Mesothelial cell of epicardium (in vitro differentiated cells): ENCODE data around the gene DUS4L. TPM values are rescaled to one million over a fixed set of nuclear protein-coding genes. Genes with fewer than 3 reads are reported as not detected.

ENCODE experiments used
- DNase-seq, 2 experiments: peaks; one replicate each; pipeline ENCODE4 v3.0.0; 2021; ENCODE audit warnings: low spot score in 2 of 2; ENCODE audit not compliant: unreplicated experiment in 2 of 2
- H3K27ac Mint-ChIP-seq: 2 replicates; pipeline ENCODE4 v1.8.0; 2021; ENCODE audit warnings: mixed read lengths
- H3K27me3 Mint-ChIP-seq: 2 replicates; pipeline ENCODE4 v1.8.0; 2021; ENCODE audit warnings: low read depth, mixed read lengths
- H3K36me3 Mint-ChIP-seq: 2 replicates; pipeline ENCODE4 v1.8.0; 2021; ENCODE audit warnings: mixed read lengths
- H3K4me1 Mint-ChIP-seq: 2 replicates; pipeline ENCODE4 v1.8.0; 2021; ENCODE audit warnings: mixed read lengths
- H3K4me3 Mint-ChIP-seq: 2 replicates; pipeline ENCODE4 v1.8.0; 2021; ENCODE audit warnings: mild to moderate bottlenecking, moderate library complexity, mixed read lengths
- H3K9me3 Mint-ChIP-seq: 2 replicates; pipeline ENCODE4 v1.8.0; 2021; ENCODE audit warnings: mixed read lengths
- total RNA-seq: library from RNA; stranded (reverse); gene quantifications from 3 replicates; pipeline ENCODE4 v1.2.1, GENCODE V29; 2021
- TF ChIP-seq, protein P1 (sequence below): fragments of 200-600 bp; sonication (generic); IDR thresholded peaks from one replicate; pipeline ENCODE4 v1.5.0; 2021; ENCODE audit warnings: antibody characterized with exemption; ENCODE audit not compliant: unreplicated experiment

DUS4L gene
- total RNA-seq, 1 donor from 2014 or later: 12.8 TPM

DNA sequence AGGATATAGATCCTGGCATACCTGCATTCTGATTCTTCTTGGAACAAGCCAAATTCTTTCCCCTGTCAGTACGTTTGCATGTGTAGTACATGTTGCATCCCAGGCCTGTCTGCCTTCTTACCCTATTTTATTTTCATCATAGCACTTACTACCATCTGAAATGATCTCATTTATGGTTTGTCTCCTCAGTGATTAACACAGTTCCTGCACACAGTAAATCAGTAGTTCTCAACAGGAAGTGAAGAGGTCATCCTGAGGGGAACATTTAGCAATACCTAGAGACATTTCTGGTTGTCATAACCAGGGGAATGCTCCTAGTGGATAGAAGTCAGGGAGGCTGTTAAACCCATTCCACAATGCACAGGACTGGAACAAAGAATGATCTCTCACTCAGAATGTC is 58.7 kb downstream of the DUS4L start:
- Mint-ChIP-seq H3K27ac (no peak overlapping the region), H3K27me3 (no peaks in the 10 kb centered on the region), H3K36me3 (no peaks in the 10 kb centered on the region), H3K4me1 (peaks cover 4% of the 10 kb centered on the region), H3K9me3 (peaks cover 7% of the 10 kb centered on the region), H3K4me3 (no peak overlapping the region)
- no peak for DNase-seq
- TF ChIP-seq, protein P1, sequence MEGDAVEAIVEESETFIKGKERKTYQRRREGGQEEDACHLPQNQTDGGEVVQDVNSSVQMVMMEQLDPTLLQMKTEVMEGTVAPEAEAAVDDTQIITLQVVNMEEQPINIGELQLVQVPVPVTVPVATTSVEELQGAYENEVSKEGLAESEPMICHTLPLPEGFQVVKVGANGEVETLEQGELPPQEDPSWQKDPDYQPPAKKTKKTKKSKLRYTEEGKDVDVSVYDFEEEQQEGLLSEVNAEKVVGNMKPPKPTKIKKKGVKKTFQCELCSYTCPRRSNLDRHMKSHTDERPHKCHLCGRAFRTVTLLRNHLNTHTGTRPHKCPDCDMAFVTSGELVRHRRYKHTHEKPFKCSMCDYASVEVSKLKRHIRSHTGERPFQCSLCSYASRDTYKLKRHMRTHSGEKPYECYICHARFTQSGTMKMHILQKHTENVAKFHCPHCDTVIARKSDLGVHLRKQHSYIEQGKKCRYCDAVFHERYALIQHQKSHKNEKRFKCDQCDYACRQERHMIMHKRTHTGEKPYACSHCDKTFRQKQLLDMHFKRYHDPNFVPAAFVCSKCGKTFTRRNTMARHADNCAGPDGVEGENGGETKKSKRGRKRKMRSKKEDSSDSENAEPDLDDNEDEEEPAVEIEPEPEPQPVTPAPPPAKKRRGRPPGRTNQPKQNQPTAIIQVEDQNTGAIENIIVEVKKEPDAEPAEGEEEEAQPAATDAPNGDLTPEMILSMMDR: no peak

DNA sequence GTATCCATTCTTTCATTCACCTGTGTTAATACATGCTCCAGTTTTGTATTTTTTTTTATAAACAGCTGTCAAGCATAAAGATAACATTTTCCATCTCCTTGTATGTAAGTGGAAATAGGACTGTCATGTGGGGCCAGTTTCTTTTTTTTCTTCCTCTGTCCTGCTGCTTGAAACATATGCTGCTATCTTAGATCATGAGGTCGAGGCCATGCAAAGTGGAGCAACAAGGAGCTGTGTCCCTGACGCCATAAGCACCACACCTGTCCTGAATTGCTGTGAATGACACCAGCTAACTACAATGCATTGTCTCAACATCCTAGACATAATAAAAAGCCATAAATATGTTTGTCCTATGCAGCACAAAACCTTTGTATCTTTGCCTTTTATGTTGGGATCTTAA is 59.1 kb downstream of the DUS4L start:
- H3K27ac Mint-ChIP-seq: no peak overlapping the region

DNA sequence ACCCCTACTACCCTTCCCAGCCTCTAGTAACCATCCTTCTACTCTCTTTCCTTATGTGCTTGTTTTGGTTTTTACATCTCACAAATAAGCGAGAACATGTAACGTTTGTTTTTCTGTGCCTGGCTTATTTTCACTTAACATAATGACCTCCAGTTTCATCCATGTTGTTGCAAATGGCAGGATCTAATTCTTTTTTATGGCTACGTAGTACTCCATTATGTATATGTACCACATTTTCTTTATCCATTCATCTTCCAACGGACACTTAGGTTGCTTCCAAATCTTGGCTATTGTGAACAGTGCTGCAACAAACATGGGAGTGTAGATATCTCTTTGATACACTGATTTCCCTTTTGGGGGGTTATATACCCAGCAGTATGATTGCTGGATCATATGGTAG is 63.2 kb downstream of the DUS4L start:
- H3K27ac Mint-ChIP-seq: no peak overlapping the region
- no peaks in the 10 kb centered on the region for H3K36me3 Mint-ChIP-seq
- no peak overlapping the region for H3K4me3 Mint-ChIP-seq
- no peaks in the 10 kb centered on the region for H3K27me3 Mint-ChIP-seq
- H3K9me3 Mint-ChIP-seq: peaks cover 8% of the 10 kb centered on the region
- DNase-seq: no peak
- no peaks in the 10 kb centered on the region for H3K4me1 Mint-ChIP-seq
- TF ChIP-seq, protein P1: no peak

More for the DNA sequence above, 59.1 kb downstream of the DUS4L start:
- H3K4me1 Mint-ChIP-seq: peaks cover 4% of the 10 kb centered on the region
- TF ChIP-seq, protein P1: no peak
- H3K9me3 Mint-ChIP-seq: peaks cover 8% of the 10 kb centered on the region
- H3K36me3 Mint-ChIP-seq: no peaks in the 10 kb centered on the region
- H3K4me3 Mint-ChIP-seq: no peak overlapping the region
- H3K27me3 Mint-ChIP-seq: no peaks in the 10 kb centered on the region
- DNase-seq: no peak

Other genes starting within 250 kb of the DUS4L start
- not detected in 3 replicates for gene GPR22, start 93.9 kb upstream of the DUS4L start, total RNA-seq
- gene COG5, start 51 bp upstream of the DUS4L start, total RNA-seq: 47.7 to 52.0 TPM (median 48.1 TPM) in 3 replicates
- gene BCAP29, start 16.3 kb downstream of the DUS4L start, total RNA-seq: 28.1 to 31.9 TPM (median 30.0 TPM) in 3 replicates
- 0.14 to 0.16 TPM in 2 of 3 replicates, not detected in the other for gene SLC26A4, start 96.9 kb downstream of the DUS4L start, total RNA-seq
- 25.3 to 28.6 TPM (median 27.5 TPM) in 3 replicates for gene CBLL1, start 180.2 kb downstream of the DUS4L start, total RNA-seq
- not detected in 3 replicates for gene SLC26A3, start 239.3 kb downstream of the DUS4L start, total RNA-seq